OCI-LY3 (cell line): ENCODE measurements around the gene LILRB5.

Source experiments
- H2AFZ ChIP-seq: fragments of 200-600, 300-600 bp; shearing (Covaris generic); 2 replicates; pipeline ENCODE4 v1.6.0; 2014; ENCODE audit warnings: antibody characterized with exemption, low read depth, low read length
- H3K27ac ChIP-seq: fragments of 200-600, 300-600 bp; sonication (generic); 2 replicates; pipeline ENCODE4 v1.5.1; 2014; ENCODE audit warnings: mild to moderate bottlenecking, low read length, moderate library complexity, mixed read lengths
- H3K27me3 ChIP-seq: fragments of 200-600, 300-600 bp; sonication (generic); 2 replicates; pipeline ENCODE4 v1.6.1; 2014; ENCODE audit warnings: low read depth, low read length, mixed read lengths
- H3K36me3 ChIP-seq: fragments of 200-600, 300-600 bp; sonication (generic); replicated peaks from 2 replicates; pipeline ENCODE3; 2014; ENCODE audit warnings: low read depth, low read length, mixed read lengths
- H3K4me1 ChIP-seq: fragments of 300-600, 200-600 bp; sonication (generic); 2 replicates; pipeline ENCODE4 v1.6.1; 2014; ENCODE audit warnings: low read length, mixed read lengths
- H3K4me2 ChIP-seq: fragments of 200-600, 300-600 bp; sonication (generic); 2 replicates; pipeline ENCODE4 v1.6.1; 2014; ENCODE audit warnings: low read length, mixed read lengths
- H3K4me3 ChIP-seq: fragments of 300-600, 200-600 bp; sonication (generic); 2 replicates; pipeline ENCODE4 v1.5.1; 2014; ENCODE audit warnings: antibody characterized with exemption, mild to moderate bottlenecking, low read length, moderate library complexity
- H3K79me2 ChIP-seq: fragments of 300-600, 200-600 bp; shearing (Covaris generic); 2 replicates; pipeline ENCODE4 v1.6.1; 2014; ENCODE audit warnings: mild to moderate bottlenecking, low read length, mixed read lengths
- H3K9ac ChIP-seq: fragments of 300-600, 200-600 bp; shearing (Covaris generic); 2 replicates; pipeline ENCODE4 v1.6.0; 2014; ENCODE audit warnings: mild to moderate bottlenecking, low read length, moderate library complexity
- H3K9me3 ChIP-seq: fragments of 200-600, 300-600 bp; shearing (Covaris generic); 2 replicates; pipeline ENCODE4 v1.6.1; 2014; ENCODE audit warnings: low read length, mixed read lengths; ENCODE audit not compliant: insufficient read depth
- H4K20me1 ChIP-seq: fragments of 200-600, 300-600 bp; sonication (generic); 2 replicates; pipeline ENCODE4 v1.6.1; 2016; ENCODE audit warnings: low read length, mixed read lengths; ENCODE audit not compliant: insufficient read depth
- CTCF ChIP-seq: fragments of 200-600, 300-600 bp; sonication (generic); IDR thresholded peaks from 2 replicates; pipeline ENCODE4 v1.5.1; 2014; ENCODE audit warnings: antibody characterized with exemption, low read length, low read depth
- EZH2phosphoT487 ChIP-seq: fragments of 200-600 bp; shearing (Covaris generic); IDR thresholded peaks from 2 replicates; pipeline ENCODE4 v1.6.1; 2018; ENCODE audit warnings: antibody characterized with exemption, mixed run types, low read depth

The LILRB5 gene

GRCh38 chr19:54206030-54206830, 50.8 kb downstream of the LILRB5 start:
- Histone ChIP-seq H3K36me3 (peaks cover 82% of the 10 kb centered on the region), H3K4me3 (no peak overlapping the region), H3K9me3 (no peaks in the 10 kb centered on the region), H4K20me1 (peaks cover 98% of the 10 kb centered on the region), H3K4me1 (peaks cover 73% of the 10 kb centered on the region), H3K79me2 (peaks cover 70% of the 10 kb centered on the region), H3K4me2 (peak overlapping the region; percentile 54), H3K27me3 (no peaks in the 10 kb centered on the region), H2AFZ (no peak overlapping the region), H3K27ac (no peak overlapping the region), H3K9ac (no peak overlapping the region)
- TF ChIP-seq EZH2phosphoT487 = no peak

- H3K4me3 ChIP-seq = no peak overlapping the region
- no peak overlapping the region for H2AFZ ChIP-seq
- TF ChIP-seq EZH2phosphoT487 (no peak), CTCF (no peak)
- H3K36me3 ChIP-seq = peaks cover 76% of the 10 kb centered on the region
- H3K4me1 ChIP-seq = peaks cover 75% of the 10 kb centered on the region
- peaks cover 88% of the 10 kb centered on the region for H4K20me1 ChIP-seq
- peak overlapping the region; percentile 99 for H3K4me2 ChIP-seq
- H3K79me2 ChIP-seq = peaks cover 81% of the 10 kb centered on the region
- no peaks in the 10 kb centered on the region for H3K27me3 ChIP-seq
- no peak overlapping the region for H3K9ac ChIP-seq
- no peak overlapping the region for H3K27ac ChIP-seq
- H3K9me3 ChIP-seq = no peaks in the 10 kb centered on the region
Observed at GRCh38 chr19:54204767-54205468, 52.2 kb downstream of the LILRB5 start.

- H4K20me1 ChIP-seq = peaks cover 70% of the 10 kb centered on the region
- H3K9me3 ChIP-seq = no peaks in the 10 kb centered on the region
- TF ChIP-seq CTCF = no peak
- TF ChIP-seq EZH2phosphoT487 = no peak
- peaks cover 71% of the 10 kb centered on the region for H3K4me1 ChIP-seq
- H2AFZ ChIP-seq = no peak overlapping the region
- peaks cover 71% of the 10 kb centered on the region for H3K36me3 ChIP-seq
- peak overlapping the region; percentile 80 for H3K4me3 ChIP-seq
- H3K79me2 ChIP-seq = peaks cover 84% of the 10 kb centered on the region
- no peaks in the 10 kb centered on the region for H3K27me3 ChIP-seq
- H3K27ac ChIP-seq = peak overlapping the region; percentile 79
- peak overlapping the region; percentile 99 for H3K4me2 ChIP-seq
- H3K9ac ChIP-seq = peak overlapping the region; percentile 91
Observed at GRCh38 chr19:54203151-54203611, 53.9 kb downstream of the LILRB5 start.

- peak overlapping the region; percentile 79 for H3K27ac ChIP-seq
- H2AFZ ChIP-seq = no peak overlapping the region
- H3K9me3 ChIP-seq = no peaks in the 10 kb centered on the region
- peaks cover 77% of the 10 kb centered on the region for H3K79me2 ChIP-seq
- peak overlapping the region; percentile 91 for H3K9ac ChIP-seq
- H3K36me3 ChIP-seq = peaks cover 62% of the 10 kb centered on the region
- H4K20me1 ChIP-seq = peaks cover 58% of the 10 kb centered on the region
- H3K4me1 ChIP-seq = peaks cover 59% of the 10 kb centered on the region
- H3K4me2 ChIP-seq = peak overlapping the region; percentile 99
- H3K4me3 ChIP-seq = peak overlapping the region; percentile 80
- TF ChIP-seq EZH2phosphoT487 = no peak
- no peak for TF ChIP-seq CTCF
- H3K27me3 ChIP-seq = no peaks in the 10 kb centered on the region
Observed at GRCh38 chr19:54201980-54202379, 55.1 kb downstream of the LILRB5 start.
